Measurements from ENCODE around the gene OS9.
A peak's percentile ranks its signal among the peaks of the same experiment; 100 is the strongest.

OS9 gene

GRCh38 chr12:57732726-57733593 lies 39.0 kb downstream of the OS9 start:
- DNase-seq, result no peak
- in situ Hi-C loops (cut with HindIII; ENCODE audit: low pct_ligation_motif_present, low pct_unique_long_range_greater_than_20kb, low sequenced_read_pairs), result no loop called here

GRCh38 chr12:57733928-57734327 lies 40.0 kb downstream of the OS9 start:
- no peak for DNase-seq
- in situ Hi-C loops (cut with HindIII; ENCODE audit: low pct_ligation_motif_present, low pct_unique_long_range_greater_than_20kb, low sequenced_read_pairs), result no loop called here

GRCh38 chr12:57734591-57734990 lies 40.7 kb downstream of the OS9 start:
- in situ Hi-C loops (cut with HindIII; ENCODE audit: low pct_ligation_motif_present, low pct_unique_long_range_greater_than_20kb, low sequenced_read_pairs), result no loop called here
- no peak for DNase-seq

- in situ Hi-C loops (cut with HindIII; ENCODE audit: low pct_ligation_motif_present, low pct_unique_long_range_greater_than_20kb, low sequenced_read_pairs), result no loop called here
- DNase-seq, result no peak
These were observed 41.4 kb downstream of the OS9 start for GRCh38 chr12:57735198-57735855.

- in situ Hi-C loops (cut with HindIII; ENCODE audit: low pct_ligation_motif_present, low pct_unique_long_range_greater_than_20kb, low sequenced_read_pairs), result no loop called here
- peak; percentile 68 for DNase-seq
These were observed 42.2 kb downstream of the OS9 start for GRCh38 chr12:57735952-57736740.

DNA sequence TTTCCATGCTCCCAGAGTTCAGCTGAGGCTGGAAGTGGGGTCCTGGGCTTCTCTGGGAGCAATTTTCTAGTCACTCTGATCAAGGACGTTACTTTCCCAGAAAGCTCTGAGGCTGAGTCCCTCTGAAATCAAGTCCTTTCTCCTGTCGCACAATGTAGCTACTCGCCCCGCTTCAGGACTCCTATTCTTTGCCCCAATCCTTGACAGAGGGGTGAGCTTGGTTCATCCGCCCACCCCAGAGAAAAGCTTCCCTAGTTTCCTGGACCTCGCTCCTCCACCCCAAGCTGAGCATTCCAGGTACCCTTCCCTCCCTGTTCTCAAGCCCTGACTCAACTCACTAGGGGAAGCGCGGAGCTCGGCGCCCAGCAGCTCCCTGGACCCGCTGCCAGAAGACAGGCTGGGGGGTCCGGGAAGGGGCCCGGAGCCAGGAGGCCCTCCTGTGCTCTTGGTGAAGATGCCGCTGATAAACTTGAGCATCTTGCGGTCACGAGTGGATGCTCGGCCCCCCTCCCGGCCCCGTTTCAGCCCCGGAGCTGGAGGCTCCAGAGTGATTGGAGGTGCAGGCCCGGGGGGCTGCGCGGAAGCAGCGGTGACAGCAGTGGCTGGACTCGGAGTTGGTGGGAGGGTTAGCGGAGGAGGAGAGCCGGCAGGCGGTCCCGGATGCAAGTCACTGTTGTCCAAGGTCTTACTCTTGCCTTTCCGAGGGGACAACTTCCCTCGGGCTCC lies 43.0 kb downstream of the OS9 start:
- in situ Hi-C loops (cut with HindIII; ENCODE audit: low pct_ligation_motif_present, low pct_unique_long_range_greater_than_20kb, low sequenced_read_pairs), result no loop called here
- no peak for DNase-seq

GRCh38 chr12:57737467-57738460 lies 43.8 kb downstream of the OS9 start:
- DNase-seq, result peak; percentile 50
- in situ Hi-C loops (cut with HindIII; ENCODE audit: low pct_ligation_motif_present, low pct_unique_long_range_greater_than_20kb, low sequenced_read_pairs), result no loop called here

GRCh38 chr12:57738661-57739237 lies 44.8 kb downstream of the OS9 start, which contains the start of gene AGAP2:
Gene AGAP2, minus strand, starts transcription at chr12:57738742. Its CDS starts 496 bp downstream, at chr12:57738246.
- in situ Hi-C loops (cut with HindIII; ENCODE audit: low pct_ligation_motif_present, low pct_unique_long_range_greater_than_20kb, low sequenced_read_pairs), result no loop called here
- DNase-seq, result peak; percentile 35

DNA sequence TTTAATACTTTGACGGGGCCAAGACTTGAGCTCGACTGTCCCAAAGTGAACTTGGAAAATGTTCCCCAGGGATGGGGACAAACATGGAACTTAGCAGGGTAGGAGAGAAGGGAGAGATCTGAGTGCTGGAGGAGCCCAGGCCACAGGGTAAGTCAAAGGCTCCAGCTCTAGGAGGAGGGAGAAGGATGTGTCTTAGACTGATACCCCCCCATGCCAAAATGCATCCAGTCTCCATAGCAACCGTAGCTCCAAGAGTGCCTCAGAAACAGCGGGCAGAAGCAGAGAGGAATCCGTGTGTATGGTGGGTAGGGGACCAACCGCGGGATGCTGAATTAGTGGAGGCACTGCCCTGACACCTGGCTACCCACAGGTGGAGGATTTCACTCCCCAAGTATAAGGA lies 45.5 kb downstream of the OS9 start:
- in situ Hi-C loops (cut with HindIII; ENCODE audit: low pct_ligation_motif_present, low pct_unique_long_range_greater_than_20kb, low sequenced_read_pairs), result no loop called here
- DNase-seq, result no peak

- in situ Hi-C loops (cut with HindIII; ENCODE audit: low pct_ligation_motif_present, low pct_unique_long_range_greater_than_20kb, low sequenced_read_pairs), result no loop called here
- DNase-seq, result no peak
These were observed 46.1 kb downstream of the OS9 start for GRCh38 chr12:57739914-57740538.

DNA sequence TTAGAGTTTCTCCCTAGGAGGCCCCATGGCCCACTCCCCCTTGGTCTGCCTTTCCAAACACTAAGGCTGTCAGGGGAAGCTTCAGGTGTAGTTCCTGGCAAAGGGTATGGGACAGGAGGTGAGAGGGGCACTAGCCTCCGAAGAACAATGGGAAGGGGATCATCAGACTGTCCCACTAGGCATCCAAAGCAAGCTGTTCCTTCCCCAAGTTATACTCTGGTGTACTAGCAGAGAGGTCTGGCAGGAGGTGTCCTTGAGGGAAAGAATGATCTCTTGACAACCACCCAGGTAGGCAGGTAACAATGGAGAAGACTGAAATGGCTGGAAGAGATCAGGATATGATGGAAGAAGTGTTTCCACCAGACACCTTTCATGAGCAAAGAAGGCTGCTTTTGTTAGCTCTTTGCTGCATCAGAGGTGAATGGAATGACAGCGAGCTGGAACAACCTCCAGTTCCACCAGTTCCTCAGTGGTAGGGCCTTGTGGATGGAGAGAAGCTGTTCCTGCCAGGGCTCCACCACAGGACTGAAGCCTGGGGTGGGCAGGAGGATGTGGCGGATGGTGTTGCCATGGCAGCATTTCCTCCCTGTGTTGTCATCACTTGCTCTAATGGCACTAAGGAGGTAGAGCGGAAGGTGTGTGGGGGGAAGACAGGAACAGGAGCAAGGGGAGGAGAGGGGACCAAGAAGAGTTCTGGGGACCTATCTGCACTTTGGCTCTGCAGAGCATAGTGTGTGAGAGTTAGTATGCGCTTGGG lies 46.9 kb downstream of the OS9 start:
- in situ Hi-C loops (cut with HindIII; ENCODE audit: low pct_ligation_motif_present, low pct_unique_long_range_greater_than_20kb, low sequenced_read_pairs), result no loop called here
- DNase-seq, result no peak

DNA sequence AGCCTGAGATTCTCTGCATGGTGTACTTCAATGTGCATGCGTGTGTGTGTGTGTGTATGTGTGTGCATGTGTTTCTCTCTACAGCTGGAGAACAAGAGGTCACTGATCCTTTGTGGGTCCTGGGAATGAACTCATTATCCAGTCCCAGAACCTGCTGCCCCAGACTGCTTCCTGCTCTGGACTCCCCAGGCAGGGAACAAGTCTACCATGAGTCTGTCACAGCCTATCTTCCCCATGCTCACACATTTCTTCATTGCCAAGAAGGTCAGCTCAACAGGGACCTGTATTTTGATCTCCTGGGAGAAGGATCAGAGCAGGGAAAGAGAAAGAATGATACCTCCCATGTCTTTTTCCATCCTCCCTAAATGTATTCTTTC lies 47.5 kb downstream of the OS9 start:
- no peak for DNase-seq
- in situ Hi-C loops (cut with HindIII; ENCODE audit: low pct_ligation_motif_present, low pct_unique_long_range_greater_than_20kb, low sequenced_read_pairs), result no loop called here

GRCh38 chr12:57741844-57742738 lies 48.2 kb downstream of the OS9 start:
- DNase-seq, result peak; percentile 43
- in situ Hi-C loops (cut with HindIII; ENCODE audit: low pct_ligation_motif_present, low pct_unique_long_range_greater_than_20kb, low sequenced_read_pairs), result no loop called here

DNA sequence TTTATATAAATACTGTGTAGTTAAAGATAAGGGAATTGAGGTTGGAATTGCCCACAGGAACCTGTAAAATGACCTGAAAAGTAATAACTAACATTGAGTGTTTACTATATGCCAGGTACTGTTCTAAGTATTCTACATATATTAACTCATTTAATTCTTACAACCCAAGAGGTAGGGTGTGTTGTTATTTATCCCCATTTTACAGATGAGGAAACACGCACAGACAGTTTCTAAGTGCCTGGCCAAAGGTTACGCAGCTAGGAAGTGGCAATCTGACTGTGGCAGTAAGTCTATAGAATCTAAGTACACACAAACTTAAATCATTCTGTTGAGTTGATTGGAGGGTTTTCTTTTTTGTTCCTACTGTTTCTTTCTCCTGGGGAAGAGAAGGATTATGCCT lies 49.8 kb downstream of the OS9 start:
- in situ Hi-C loops (cut with HindIII; ENCODE audit: low pct_ligation_motif_present, low pct_unique_long_range_greater_than_20kb, low sequenced_read_pairs), result no loop called here
- DNase-seq, result no peak

GRCh38 chr12:57744194-57744776 lies 50.4 kb downstream of the OS9 start:
- DNase-seq, result peak; percentile 90
- in situ Hi-C loops (cut with HindIII; ENCODE audit: low pct_ligation_motif_present, low pct_unique_long_range_greater_than_20kb, low sequenced_read_pairs), result no loop called here

Data from ACHN (cell line).